ENCODE measurements around the gene CRIP2. TPM values are rescaled to one million over a fixed set of nuclear protein-coding genes. Genes with fewer than 3 reads are reported as not detected.

The CRIP2 gene
- total RNA-seq, 1 donor from 2014 or later: 186 TPM

DNA sequence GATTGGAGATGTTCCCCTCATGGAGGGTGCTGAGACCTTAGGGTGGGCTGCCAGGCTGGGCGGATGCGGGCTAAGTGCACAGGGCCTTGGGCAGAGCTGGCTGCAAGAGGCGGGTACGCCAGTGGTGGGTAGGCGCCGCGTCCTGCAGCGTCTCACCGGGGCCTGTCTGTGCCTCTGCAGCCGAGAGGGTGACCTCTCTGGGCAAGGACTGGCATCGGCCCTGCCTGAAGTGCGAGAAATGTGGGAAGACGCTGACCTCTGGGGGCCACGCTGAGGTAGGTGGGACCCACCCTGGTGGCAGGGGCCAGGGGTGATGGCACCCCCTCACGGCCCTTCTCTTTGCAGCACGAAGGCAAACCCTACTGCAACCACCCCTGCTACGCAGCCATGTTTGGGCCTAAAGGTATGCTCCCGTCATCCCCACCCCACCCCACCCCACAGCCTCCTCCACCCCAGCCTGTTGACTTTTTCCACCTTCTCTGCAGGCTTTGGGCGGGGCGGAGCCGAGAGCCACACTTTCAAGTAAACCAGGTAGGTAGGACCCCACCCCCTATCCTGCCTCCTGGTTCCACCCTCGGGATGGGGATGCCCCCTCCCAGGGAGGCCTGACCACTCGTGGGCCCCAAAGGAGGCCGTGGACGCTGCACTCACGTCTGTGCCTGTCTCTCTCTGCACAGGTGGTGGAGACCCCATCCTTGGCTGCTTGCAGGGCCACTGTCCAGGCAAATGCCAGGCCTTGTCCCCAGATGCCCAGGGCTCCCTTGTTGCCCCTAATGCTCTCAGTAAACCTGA lies 13.6 kb downstream of the CRIP2 start:
- DNase-seq (ENCODE audit: low spot score): no peak

DNA sequence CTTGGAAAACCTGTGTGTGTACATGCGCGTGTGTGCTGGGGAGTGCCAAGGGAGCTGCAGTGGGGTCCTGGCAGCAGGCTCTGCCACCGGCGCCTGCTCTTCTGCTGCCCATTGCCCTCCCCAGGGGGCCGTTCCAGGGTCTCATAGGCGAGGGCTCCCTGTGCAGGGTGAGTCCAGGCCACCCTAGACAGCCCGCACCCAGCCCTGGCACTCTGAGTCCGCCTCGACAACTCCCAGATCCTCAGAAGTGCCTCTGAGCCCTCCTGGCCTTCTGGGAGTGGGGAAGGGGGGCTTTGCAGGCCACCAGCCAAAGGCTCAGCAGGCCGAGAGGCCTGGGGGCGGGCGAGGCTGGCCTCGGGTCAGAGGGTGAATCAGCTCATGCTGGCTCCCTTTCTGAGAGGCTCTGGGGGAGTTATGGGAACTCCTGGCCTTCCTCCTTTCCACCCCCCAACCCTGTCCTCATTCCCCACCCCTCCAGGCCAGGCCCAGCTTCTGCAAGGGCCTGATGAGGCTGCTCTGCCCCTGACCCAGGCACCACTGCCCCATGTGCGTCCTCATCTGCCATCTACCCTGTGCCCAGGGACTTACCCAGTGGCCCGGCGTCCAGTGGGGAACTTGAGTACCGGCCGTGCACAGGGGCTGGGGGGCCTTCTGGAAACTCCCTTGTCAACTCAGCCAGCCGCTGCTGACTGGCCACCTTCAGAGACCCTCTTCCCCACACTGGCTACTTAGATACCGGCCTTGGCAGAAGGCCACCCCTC lies 14.3 kb downstream of the CRIP2 start:
- no peak for DNase-seq (ENCODE audit: low spot score)

- peak; percentile 93 for DNase-seq (ENCODE audit: low spot score)
Measured at GRCh38 chr14:105489542-105490266, 15.1 kb downstream of the CRIP2 start.

GRCh38 chr14:105490267-105490571 lies 15.6 kb downstream of the CRIP2 start:
- DNase-seq (ENCODE audit: low spot score): no peak

DNA sequence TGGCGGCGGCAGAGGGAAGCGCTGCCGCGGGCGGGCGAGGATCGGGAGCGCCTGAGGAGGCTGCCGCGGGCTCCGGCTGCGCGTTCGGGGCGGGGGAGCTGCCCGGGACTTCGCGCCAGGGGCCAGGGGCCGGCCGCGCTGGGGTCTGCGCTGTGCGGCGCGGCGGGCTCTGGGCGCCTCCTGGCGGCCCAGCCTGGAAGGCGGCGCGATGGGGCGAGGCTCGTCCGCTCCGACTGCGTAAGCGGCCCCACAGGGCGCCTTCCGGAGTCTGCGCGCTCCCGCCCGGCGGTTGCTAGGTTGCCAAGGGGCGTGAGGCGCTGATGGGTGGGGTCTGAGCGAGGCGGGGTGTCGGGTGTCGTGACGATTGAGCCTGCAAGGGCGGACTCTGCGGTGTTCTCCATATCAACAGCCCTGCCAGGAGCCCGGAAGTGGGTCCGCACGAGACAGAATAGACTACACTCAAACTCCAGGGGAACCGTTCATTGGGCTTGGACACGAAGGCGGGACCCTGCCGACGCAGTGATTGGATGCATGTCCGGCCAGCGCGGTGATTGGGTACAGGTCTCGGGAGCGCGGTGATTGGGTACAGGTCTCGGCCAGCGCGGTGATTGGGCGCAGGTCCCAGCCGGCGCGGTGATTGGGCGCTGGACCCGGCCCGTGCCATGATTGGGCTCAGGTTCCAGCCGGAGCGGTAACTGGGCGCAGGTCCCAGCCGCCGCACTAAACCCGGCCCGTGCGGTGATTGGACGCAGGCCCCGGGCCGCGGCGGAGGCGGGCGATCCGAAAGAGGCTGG lies 16.1 kb downstream of the CRIP2 start, which contains the start of gene TEDC1:
TEDC1 (plus strand) TSS at position 675 of the 794 bp plus-strand sequence. CDS start 130 bp downstream, outside the sequence.
- DNase-seq (ENCODE audit: low spot score): peak; percentile 99

- DNase-seq (ENCODE audit: low spot score): peak; percentile 82
Measured at GRCh38 chr14:105491366-105491973, 16.8 kb downstream of the CRIP2 start.

GRCh38 chr14:105492031-105492970 lies 17.7 kb downstream of the CRIP2 start:
- peak; percentile 50 for DNase-seq (ENCODE audit: low spot score)

DNA sequence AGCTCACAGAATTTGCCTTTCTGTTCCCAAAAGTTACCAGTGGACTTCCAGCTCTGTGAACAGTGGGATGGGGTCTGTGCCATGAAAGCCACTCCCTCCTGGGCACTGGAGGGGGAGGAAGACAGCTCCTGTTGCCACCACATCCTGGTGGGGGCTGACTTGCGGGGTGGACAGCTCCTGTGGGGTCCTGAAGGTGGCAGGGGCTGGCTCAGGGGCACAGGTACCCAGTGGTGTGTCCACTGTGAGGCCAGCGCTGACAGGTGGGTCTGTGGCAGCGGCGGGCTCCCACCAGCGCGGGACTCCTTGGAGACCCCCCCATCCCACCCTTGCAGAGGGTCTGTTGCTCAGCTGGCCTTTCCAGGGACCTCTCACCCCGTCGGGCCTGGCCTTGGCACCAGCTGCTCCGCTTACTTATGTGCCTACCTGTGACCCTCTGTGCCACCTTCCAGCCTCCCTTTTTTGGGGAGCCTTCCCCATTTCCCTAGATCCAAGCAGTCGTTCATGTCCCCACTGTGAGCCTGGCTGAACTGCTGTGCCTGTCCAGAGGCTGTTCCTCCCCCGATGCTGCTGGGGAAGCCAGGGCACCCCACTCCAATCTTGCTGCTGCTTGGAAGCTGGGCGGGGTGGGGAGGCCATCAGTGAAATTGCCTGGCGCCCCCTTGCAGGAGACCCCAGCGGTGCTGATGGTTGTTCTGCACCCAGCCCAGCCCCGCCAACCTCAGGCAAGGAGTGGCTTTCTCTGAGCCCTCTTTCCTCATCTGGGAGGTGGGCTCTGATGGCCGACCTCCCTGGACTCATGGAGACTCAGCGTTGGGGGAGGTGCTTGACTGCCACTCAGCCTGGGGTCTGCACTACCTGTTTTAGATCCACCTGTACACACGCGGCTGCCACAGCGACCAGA lies 18.6 kb downstream of the CRIP2 start:
- peak; percentile 46 for DNase-seq (ENCODE audit: low spot score)

- DNase-seq (ENCODE audit: low spot score): no peak
Measured at GRCh38 chr14:105493921-105494605, 19.4 kb downstream of the CRIP2 start.

- DNase-seq (ENCODE audit: low spot score): no peak
Measured at GRCh38 chr14:105494606-105494929, 19.9 kb downstream of the CRIP2 start.

- DNase-seq (ENCODE audit: low spot score): no peak
Measured at GRCh38 chr14:105495101-105495989, 20.7 kb downstream of the CRIP2 start.

DNA sequence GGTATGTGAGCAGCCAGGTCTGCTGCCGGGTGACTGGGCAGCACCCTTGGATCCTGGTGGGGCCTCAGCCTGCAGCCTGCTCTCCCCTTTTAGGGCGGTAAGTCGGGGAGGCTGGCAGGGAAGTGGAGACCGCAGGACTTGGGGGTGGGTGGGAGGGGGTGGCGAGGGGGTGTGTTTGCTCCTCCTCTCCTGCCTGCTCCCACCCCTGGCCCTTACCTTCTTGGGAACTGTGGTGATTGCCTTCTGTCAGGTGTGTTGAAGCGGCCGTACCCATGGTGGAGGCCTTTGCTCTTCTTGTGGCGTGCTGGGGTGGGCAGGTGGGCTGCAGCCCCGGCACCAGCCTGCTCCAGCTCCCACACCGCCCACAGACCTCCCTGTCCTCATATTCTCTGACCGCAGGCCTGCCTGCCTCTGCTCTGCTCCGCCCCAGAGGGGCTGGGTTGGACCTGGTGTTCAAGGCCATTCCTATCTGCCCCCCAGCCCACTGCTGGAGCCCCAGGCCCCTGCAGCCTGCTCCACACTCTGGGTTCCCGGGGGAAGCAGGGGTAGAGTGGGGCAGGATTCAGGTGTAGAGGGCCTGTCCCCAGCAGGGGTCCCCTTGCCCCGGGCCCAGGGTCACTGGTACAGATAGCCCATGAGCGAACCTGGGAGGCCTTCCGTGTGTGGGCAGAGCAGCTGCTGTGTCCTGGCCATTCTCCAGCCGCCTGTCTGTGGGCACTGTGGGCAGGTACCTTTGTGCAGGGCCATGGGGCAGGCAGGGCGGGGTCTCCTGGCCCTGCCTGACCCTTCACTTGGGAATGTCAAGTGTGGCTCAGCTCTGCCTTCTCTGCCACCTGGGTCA lies 21.6 kb downstream of the CRIP2 start:
- DNase-seq (ENCODE audit: low spot score): no peak

DNA sequence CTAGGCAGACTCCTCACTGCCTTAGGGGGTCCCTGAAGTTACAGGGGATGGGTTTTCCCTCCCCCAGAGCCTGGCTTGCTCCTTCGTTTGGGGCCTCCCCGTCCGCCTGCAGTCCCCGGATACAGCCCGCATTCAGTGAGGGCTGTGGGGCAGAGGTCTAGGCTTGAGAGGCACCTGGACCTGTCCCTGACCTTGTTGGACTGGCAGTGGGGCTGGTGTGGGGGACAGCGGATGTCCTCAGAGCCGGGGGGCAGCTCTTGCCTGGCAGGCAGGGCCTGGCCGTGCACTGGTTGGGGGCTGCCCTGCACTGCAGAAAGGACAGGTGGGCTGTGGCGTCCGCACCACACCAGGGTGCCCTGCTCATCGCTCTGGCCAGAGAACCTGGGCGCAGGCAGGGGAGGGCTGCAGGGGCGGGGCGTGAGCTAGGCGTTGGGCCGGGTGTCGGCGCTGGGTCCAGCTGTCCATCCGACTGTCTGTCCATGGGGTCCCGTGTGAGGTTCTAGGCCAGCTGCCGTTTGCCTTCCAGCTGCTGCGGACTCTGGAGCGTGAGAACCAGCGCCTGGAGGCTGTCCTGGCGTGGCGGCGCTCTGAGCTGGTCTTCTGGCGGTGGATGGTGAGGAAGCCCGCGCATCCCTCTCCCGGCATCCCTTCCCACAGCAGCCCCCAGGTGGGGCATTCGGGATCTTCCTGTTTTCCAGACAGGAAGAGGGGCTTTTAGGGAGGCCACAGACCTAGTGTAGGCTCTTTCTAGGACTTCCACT lies 22.4 kb downstream of the CRIP2 start:
- DNase-seq (ENCODE audit: low spot score): no peak

GRCh38 chr14:105497671-105498429 lies 23.2 kb downstream of the CRIP2 start:
- DNase-seq (ENCODE audit: low spot score): no peak
